HCT116 (cell line): Measurements from ENCODE around the gene HINT2.

Source experiments
- CEBPB ChIP-seq: IDR thresholded peaks from 2 replicates; pipeline ENCODE4 v1.6.1; 2012; ENCODE audit warnings: low read depth
- CTCF ChIP-seq, 3 experiments: fragments of 200-600 bp in 1 of 3; sonication (generic) in 1 of 3; IDR thresholded peaks in 2 of 3; conservative IDR thresholded peaks in 1 of 3; 2 replicates each; pipeline ENCODE4 v1.5.1; 2012 to 2017; ENCODE audit warnings: low read depth in 2 of 3, low read length in 2 of 3, antibody characterized with exemption in 1 of 3, borderline replicate concordance in 1 of 3, control low read depth in 1 of 3, mild to moderate bottlenecking in 1 of 3, mixed read lengths in 1 of 3, mixed run types in 1 of 3, moderate library complexity in 1 of 3; ENCODE audit not compliant: insufficient read depth in 1 of 3
- ELF1 ChIP-seq: IDR thresholded peaks from 2 replicates; pipeline ENCODE4 v1.6.1; 2012; ENCODE audit warnings: low read depth, borderline replicate concordance
- EZH2phosphoT487 ChIP-seq: fragments of 200-600 bp; IDR thresholded peaks from 2 replicates; pipeline ENCODE4 v1.6.1; 2018; ENCODE audit warnings: antibody characterized with exemption, borderline replicate concordance
- MAX ChIP-seq: IDR thresholded peaks from 2 replicates; pipeline ENCODE4 v1.6.1; 2012
- POLR2A ChIP-seq: IDR thresholded peaks from 2 replicates; pipeline ENCODE4 v1.7.0; 2011; ENCODE audit warnings: borderline replicate concordance; ENCODE audit not compliant: insufficient read depth, insufficient read length; ENCODE audit errors: extremely low read depth
- POLR2AphosphoS5 ChIP-seq: IDR thresholded peaks from 2 replicates; pipeline ENCODE4 v1.6.1; 2011; ENCODE audit warnings: mild to moderate bottlenecking, low read depth, low read length, moderate library complexity
- RAD21 ChIP-seq: IDR thresholded peaks from 2 replicates; pipeline ENCODE4 v1.6.1; 2012; ENCODE audit warnings: low read depth, mild to moderate bottlenecking
- SP1 ChIP-seq: IDR thresholded peaks from 2 replicates; pipeline ENCODE4 v1.6.1; 2012; ENCODE audit warnings: low read depth
- SRF ChIP-seq: IDR thresholded peaks from 2 replicates; pipeline ENCODE4 v1.6.1; 2012; ENCODE audit warnings: low read depth
- YY1 ChIP-seq: IDR thresholded peaks from 2 replicates; pipeline ENCODE4 v1.6.1; 2011; ENCODE audit warnings: low read length, low read depth, moderate library complexity, mild to moderate bottlenecking; ENCODE audit not compliant: insufficient replicate concordance; ENCODE audit errors: extremely low read depth
- ZNF274 ChIP-seq: fragments of 200-500 bp; sonication (Bioruptor generic); IDR thresholded peaks from 2 replicates; pipeline ENCODE4 v1.6.1; 2014; ENCODE audit warnings: mild to moderate bottlenecking, low read depth, low read length, inconsistent platforms
- TF ChIP-seq, protein P1 (sequence below): IDR thresholded peaks from 2 replicates; pipeline ENCODE4 v1.6.1; 2012; ENCODE audit warnings: low read depth

- TF ChIP-seq CEBPB (no peak), CTCF (IDR thresholded peaks at IDR 0.05 in 2 of 3, conservative IDR thresholded peaks at IDR 0.05 in 1 of 3; ENCODE audit: borderline replicate concordance in 1 of 3, insufficient read depth in 1 of 3, low read depth in 2 of 3, low read length in 2 of 3) (no peak), POLR2A (no peak), MAX (no peak), POLR2AphosphoS5 (no peak), YY1 (no peak), ELF1 (no peak), SRF (no peak), ZNF274 (no peak), EZH2phosphoT487 (no peak), SP1 (no peak), RAD21 (no peak)
- TF ChIP-seq, protein P1, sequence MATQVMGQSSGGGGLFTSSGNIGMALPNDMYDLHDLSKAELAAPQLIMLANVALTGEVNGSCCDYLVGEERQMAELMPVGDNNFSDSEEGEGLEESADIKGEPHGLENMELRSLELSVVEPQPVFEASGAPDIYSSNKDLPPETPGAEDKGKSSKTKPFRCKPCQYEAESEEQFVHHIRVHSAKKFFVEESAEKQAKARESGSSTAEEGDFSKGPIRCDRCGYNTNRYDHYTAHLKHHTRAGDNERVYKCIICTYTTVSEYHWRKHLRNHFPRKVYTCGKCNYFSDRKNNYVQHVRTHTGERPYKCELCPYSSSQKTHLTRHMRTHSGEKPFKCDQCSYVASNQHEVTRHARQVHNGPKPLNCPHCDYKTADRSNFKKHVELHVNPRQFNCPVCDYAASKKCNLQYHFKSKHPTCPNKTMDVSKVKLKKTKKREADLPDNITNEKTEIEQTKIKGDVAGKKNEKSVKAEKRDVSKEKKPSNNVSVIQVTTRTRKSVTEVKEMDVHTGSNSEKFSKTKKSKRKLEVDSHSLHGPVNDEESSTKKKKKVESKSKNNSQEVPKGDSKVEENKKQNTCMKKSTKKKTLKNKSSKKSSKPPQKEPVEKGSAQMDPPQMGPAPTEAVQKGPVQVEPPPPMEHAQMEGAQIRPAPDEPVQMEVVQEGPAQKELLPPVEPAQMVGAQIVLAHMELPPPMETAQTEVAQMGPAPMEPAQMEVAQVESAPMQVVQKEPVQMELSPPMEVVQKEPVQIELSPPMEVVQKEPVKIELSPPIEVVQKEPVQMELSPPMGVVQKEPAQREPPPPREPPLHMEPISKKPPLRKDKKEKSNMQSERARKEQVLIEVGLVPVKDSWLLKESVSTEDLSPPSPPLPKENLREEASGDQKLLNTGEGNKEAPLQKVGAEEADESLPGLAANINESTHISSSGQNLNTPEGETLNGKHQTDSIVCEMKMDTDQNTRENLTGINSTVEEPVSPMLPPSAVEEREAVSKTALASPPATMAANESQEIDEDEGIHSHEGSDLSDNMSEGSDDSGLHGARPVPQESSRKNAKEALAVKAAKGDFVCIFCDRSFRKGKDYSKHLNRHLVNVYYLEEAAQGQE: no peak
Observed at GRCh38 chr9:35793461-35793860, 21.4 kb downstream of the HINT2 start.
